Middle frontal gyrus (tissue), 1 donor: ENCODE measurements around the gene ASNS.
"Not testable (repeated sequence)": the region's sequence is repeated elsewhere in the genome, so short reads cannot be mapped to it uniquely, and the experiment has no call there.

Experiments used
- DNase-seq: peaks from one replicate; pipeline ENCODE4 v3.0.0-alpha.2; 2015; ENCODE audit warnings: low spot score; ENCODE audit errors: extremely low spot score

ASNS gene

DNA sequence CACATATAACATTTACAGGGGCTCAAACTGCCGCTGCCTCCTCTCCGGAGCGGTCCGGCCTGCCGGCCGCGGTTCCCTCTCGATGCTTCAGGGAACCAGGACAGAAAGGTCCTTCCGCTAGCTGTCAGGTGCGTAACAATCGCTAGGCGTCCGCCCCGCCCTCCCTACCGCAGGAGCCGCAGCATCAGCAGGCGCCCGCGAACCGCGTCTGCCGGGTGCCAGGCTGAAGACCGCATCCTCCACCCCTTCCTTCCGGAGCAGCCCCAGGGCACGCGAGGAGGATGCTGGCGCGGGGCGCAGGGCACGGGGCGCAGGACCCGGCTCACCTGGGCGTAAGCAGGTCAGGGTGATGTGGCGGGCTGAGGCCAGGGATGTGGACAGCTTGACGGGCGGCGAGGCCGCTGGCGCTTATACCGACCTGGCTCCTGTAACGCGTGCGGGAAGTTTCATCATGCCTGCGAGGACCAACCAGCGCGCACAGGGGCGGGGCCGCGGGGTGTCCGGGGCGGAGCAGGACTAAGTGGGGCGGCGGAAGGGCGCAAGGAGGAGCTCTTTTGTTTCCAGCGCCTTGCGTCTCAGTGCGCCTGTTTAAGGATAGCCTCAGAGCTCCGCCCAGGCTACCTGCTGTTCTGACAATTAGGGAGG is at the start of gene ASNS:
ASNS (minus strand) TSS at position 384 of the 645 bp plus-strand sequence. CDS start 3,252 bp downstream, outside the sequence.
- DNase-seq: peak; percentile 80

DNA sequence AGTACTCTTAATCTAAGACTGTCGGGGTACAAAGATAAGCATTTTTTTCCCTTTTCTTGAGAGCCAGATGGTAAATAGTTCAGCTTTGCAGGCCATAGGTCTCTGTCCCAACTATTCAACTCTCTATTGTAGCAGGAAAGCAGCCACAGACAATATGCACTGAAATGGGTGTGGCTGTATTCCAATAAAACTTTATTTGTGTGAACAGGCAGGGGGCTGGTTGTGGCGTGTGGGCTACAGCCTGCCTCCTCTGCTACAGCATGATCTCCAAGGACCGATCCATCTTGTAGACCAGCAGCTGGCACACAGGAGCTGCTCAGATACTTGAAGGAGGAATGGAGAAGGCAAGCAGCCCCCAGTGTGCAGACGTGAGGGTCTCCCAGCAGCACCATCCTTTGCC is 49.0 kb upstream of the ASNS start:
- not testable (repeated sequence) for DNase-seq

DNA sequence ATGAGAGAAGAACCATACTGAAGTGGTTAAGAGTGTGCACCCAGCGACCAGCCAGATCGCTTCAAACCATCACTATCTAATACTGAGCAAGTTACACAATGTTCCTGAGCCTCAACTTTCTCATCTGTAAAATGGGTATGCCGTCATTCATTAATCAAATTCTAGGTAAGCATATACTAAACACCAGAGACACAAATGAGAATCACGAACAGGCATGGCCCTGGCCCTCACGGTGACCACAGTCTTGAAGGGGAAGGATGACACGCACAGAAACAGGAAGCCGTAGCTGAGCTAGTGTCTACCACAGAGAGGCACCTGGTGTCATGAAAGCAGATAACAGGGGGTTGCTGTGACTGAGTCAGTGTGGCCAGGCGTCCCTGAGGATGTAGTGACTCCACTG is 43.1 kb upstream of the ASNS start:
- not testable (repeated sequence) for DNase-seq

DNA sequence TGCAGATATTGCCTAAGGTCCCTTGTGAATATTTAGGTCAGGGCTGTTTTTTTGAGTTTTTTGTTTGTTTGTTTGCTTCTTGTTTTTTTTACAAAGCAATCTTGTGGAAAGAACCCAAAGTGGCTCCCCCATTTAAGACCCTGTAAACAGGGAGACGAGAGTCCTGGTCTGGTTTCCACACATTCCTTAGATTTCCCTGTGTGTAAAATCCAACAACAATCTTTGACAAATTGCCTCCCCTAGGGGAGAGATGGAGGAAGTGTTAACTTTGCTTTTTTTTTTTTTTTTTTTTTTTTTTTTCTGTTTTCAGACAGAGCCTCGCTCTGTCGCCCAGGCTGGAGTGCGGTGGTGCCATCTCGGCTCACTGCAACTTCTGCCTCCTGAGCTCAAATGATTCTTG is 40.1 kb upstream of the ASNS start:
- DNase-seq: not testable (repeated sequence)

DNA sequence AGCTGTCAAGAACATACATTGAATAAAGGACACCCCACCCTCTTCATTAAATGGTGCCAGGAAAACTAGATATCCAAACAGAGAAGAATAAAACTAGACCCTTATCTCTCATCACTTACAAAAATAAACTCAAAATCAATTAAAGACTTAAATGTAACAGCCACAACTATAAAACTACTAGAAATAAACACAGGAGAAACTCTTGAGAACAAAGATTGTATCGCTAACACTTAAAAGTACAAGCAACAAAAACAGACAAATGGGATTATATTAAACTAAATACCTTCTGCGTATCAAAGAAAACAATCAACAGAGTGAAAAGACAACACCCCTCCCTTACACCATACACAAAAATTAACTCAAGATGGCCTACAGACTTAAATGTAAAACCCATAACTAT is 24.7 kb upstream of the ASNS start:
- DNase-seq: not testable (repeated sequence)

DNA sequence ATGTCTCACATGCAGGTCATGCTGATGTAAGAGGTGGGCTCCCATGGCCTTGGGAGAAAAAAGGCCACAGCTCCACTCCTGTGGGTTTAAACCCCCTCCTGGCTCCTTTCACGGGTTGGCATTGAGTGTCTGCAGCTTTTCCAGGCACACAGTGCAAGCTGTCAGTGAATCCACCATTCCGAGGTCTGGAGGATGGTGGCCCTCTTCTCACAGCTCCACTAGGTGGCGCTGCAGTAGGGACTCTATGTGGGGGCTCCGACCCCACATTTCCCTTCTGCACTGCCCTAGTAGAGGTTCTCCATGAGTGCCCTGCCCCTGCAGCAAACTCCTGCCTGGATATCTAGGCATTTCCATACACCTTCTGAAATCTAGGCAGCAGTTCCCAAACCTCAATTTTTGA is 19.5 kb upstream of the ASNS start:
- not testable (repeated sequence) for DNase-seq

GRCh38 chr7:97879527-97879926 is 7.3 kb upstream of the ASNS start:
- not testable (repeated sequence) for DNase-seq

DNA sequence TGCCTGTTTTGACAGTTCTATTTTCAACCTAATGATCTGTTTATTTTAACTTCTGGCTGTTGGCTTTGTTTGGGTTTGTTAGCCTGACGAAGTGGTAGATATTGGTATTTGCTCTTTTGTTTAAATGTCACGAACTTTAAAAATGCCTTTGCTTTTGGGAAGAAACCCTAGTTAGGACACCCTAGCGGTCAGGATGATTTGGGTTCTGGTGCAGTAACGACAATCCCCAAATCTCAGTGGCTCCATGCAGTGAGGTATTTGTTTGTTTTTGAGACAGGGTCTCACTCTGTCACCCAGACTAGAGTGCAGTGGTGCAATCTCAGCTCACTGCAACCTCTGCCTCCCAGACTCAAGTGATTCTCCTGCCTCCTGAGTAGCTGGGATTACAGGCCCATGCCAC is 2.7 kb upstream of the ASNS start:
- DNase-seq: not testable (repeated sequence)

GRCh38 chr7:97873606-97874005 is 1.4 kb upstream of the ASNS start:
- no peak for DNase-seq

GRCh38 chr7:97871659-97872024 is 566 bp downstream of the ASNS start:
- no peak for DNase-seq

GRCh38 chr7:97868788-97869187 is 3.4 kb downstream of the ASNS start:
- no peak for DNase-seq

- no peak for DNase-seq
Measured at GRCh38 chr7:97868314-97868713, 3.9 kb downstream of the ASNS start.

DNA sequence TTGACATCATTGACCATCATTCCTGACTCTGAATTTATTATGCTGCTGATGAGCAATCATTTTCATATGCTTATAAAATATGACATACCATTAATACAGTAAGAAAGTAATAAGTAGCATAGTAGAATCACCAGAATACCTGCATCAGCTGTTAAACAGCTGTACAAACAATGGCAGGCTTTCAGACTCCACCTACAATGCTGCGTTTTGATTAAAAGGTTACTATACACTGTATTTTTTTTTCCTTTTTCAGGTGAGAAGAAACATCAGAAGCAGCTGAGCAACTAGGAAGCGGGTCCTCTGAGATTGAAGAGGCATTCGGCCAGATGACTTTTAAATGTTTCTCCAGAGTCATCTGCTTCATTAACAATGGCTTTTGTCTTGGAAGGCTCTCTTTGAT is 7.1 kb downstream of the ASNS start:
- no peak for DNase-seq

- DNase-seq: no peak
Measured at GRCh38 chr7:97859606-97860204, 12.5 kb downstream of the ASNS start.

DNA sequence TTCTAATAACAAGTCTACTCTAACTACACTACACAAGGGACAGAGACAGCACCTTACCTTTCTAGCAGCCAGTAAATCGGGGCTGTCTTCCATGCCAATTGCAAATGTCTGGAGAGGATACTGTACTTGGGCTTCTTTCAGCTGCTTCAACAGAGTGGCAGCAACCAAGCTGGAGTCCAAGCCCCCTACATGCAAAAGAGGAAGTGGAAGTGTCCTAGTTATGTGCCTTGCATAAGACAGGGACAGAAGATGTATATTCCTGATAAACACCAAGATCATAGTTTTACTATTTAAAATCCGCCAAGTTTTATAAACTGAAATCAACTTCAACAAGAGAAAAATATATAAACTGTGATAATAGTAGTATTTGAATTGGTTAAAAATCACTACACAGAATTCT is 14.0 kb downstream of the ASNS start:
- no peak for DNase-seq

DNA sequence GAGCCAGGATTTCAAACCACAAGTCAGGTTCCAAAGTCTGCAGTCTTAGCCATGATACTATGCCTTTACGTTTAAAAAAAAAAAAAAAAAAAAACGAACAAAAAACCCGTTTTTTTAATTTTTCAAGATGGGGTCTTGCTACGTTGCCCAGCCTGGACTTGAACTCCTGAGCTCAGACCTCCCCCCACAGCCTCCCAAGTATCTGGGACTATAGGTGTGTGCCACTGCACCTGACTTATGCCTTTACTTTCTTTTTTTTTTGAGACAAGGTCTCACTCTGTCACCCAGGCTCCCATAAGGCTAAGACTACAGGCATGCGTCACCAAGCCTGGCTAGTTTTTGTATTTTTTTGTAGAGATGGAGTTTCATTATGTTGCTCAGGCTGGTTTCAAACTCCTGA is 14.7 kb downstream of the ASNS start:
- DNase-seq: no peak

- DNase-seq: peak; percentile 55
Measured at GRCh38 chr7:97851683-97852082, 20.5 kb downstream of the ASNS start.

GRCh38 chr7:97850262-97851031 is 21.8 kb downstream of the ASNS start:
- DNase-seq: not testable (repeated sequence)

DNA sequence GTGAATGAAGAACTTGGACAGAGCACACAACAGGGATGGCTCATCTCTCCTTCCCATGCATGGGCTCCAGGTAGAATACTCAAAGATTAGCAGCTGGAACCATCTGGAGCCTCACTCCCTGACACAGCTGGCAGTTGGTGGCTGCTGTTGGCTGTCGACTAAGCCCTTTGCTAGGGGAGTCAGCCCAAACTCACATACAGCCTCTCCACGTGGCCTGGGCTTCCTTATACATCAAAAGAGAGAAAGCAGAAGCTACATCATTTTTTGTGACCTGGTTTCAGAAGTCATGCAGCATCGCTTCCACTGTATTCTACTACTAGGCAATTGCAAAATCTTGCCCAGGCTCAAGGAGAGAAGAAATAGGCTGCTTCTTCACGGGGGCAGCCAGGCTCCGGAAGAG is 24.4 kb downstream of the ASNS start:
- DNase-seq: no peak

DNA sequence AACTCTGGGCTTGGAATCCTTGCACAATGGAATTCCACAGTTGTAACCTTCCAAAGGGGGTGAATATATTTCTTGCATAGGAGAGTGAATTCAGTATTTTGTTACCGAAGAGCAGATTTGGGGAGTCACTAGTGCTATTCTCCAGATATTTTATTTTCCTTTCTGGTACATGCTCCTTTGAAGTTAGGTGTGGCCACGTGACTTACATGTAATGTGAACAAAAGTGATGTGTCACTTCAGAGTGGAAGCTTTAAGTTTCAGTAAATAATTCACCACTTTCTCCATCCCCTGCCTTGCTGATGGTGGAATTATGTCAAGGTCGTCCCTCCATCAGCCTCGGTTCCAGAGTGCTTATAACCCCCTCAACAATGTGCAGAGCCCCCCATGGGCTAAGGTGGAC is 25.3 kb downstream of the ASNS start:
- DNase-seq: no peak

GRCh38 chr7:97845622-97846203 is 26.5 kb downstream of the ASNS start:
- no peak for DNase-seq

GRCh38 chr7:97844036-97844435 is 28.2 kb downstream of the ASNS start:
- no peak for DNase-seq
